AG10803 (cell line): Measurements from ENCODE around the gene TCF7.

Experiments used
- DNase-seq: peaks from one replicate; pipeline ENCODE4 v3.0.0; 2010; ENCODE audit warnings: low read depth
- H3K4me3 ChIP-seq: 2 replicates; pipeline ENCODE4 v1.5.1; 2011; ENCODE audit warnings: mild to moderate bottlenecking, low read length, control low read depth
- CTCF ChIP-seq: conservative IDR thresholded peaks from 2 replicates; pipeline ENCODE4 v1.5.1; 2011; ENCODE audit warnings: mild to moderate bottlenecking, low read length, control low read depth, inconsistent platforms

The TCF7 gene

GRCh38 chr5:134127988-134128647 is 13.6 kb downstream of the TCF7 start:
- no peak overlapping the region for H3K4me3 ChIP-seq
- no peak for TF ChIP-seq CTCF
- no peak for DNase-seq

GRCh38 chr5:134128648-134128995 is 14.1 kb downstream of the TCF7 start:
- H3K4me3 ChIP-seq = no peak overlapping the region
- no peak for DNase-seq
- no peak for TF ChIP-seq CTCF

GRCh38 chr5:134129411-134130238 is 15.1 kb downstream of the TCF7 start:
- no peak for TF ChIP-seq CTCF
- DNase-seq = no peak

GRCh38 chr5:134130239-134130945 is 15.9 kb downstream of the TCF7 start:
- DNase-seq = no peak
- H3K4me3 ChIP-seq = no peak overlapping the region
- no peak for TF ChIP-seq CTCF

More at GRCh38 chr5:134129411-134130238, 15.1 kb downstream of the TCF7 start:
- no peak overlapping the region for H3K4me3 ChIP-seq

- TF ChIP-seq CTCF = no peak
- DNase-seq = no peak
- H3K4me3 ChIP-seq = no peak overlapping the region
Measured at GRCh38 chr5:134131165-134131564, 16.7 kb downstream of the TCF7 start.

- no peak for TF ChIP-seq CTCF
- no peak for DNase-seq
- no peak overlapping the region for H3K4me3 ChIP-seq
Measured at GRCh38 chr5:134131578-134132350, 17.3 kb downstream of the TCF7 start.
